Esophagus squamous epithelium (tissue), 4 donors: Measurements from ENCODE around the gene MALL.

Source experiments
- POLR2A ChIP-seq, 4 donors: fragments of 450-650 bp; IDR thresholded peaks; one replicate each; pipeline ENCODE4 v1.6.1; 2017; ENCODE audit warnings: antibody characterized with exemption in 4 of 4, mild to moderate bottlenecking in 4 of 4, moderate library complexity in 3 of 4
- TF ChIP-seq, protein P1 (sequence below), 6 experiments: fragments of 450-650 bp in 4 of 6; fragments of 200-600 bp in 2 of 6; sonication (generic) in 2 of 6; IDR thresholded peaks; one replicate each; pipeline ENCODE4 v1.5.1; 2016 to 2019; ENCODE audit warnings: antibody characterized with exemption in 6 of 6, mild to moderate bottlenecking in 4 of 6, moderate library complexity in 4 of 6

DNA sequence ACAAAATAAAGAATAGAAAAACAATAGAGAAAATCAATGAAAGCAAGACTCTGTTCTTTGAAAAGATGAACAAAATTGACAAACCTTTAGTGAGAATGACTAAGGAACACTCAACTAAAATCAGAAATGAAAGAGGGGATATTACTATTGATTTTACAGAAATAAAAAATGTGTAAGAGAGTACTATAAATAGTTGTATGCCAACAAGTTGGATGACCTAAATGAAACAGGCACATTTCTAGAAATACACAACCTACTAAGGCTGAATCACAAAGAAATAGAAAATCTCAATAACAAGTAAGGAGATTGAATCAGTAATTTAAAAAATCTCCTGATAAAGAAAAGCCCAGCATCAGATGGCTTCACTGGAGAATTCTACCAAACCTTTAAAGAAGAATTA is 18.4 kb upstream of the MALL start:
- TF ChIP-seq, protein P1, sequence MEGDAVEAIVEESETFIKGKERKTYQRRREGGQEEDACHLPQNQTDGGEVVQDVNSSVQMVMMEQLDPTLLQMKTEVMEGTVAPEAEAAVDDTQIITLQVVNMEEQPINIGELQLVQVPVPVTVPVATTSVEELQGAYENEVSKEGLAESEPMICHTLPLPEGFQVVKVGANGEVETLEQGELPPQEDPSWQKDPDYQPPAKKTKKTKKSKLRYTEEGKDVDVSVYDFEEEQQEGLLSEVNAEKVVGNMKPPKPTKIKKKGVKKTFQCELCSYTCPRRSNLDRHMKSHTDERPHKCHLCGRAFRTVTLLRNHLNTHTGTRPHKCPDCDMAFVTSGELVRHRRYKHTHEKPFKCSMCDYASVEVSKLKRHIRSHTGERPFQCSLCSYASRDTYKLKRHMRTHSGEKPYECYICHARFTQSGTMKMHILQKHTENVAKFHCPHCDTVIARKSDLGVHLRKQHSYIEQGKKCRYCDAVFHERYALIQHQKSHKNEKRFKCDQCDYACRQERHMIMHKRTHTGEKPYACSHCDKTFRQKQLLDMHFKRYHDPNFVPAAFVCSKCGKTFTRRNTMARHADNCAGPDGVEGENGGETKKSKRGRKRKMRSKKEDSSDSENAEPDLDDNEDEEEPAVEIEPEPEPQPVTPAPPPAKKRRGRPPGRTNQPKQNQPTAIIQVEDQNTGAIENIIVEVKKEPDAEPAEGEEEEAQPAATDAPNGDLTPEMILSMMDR (IDR thresholded peaks at IDR 0.05): no peak
- TF ChIP-seq POLR2A (IDR thresholded peaks at IDR 0.05): no peak
